Astrocyte of the hippocampus (primary cell): ENCODE measurements around the gene MELTF.
A peak's percentile ranks its signal among the peaks of the same experiment; 100 is the strongest.

Source experiments
- DNase-seq: peaks from one replicate; pipeline ENCODE4 v3.0.0; 2011; ENCODE audit warnings: low read depth, low spot score

The MELTF gene

GRCh38 chr3:196968233-196969133 lies 61.1 kb downstream of the MELTF start, which contains the start of gene PIGZ:
PIGZ (minus strand) TSS chr3:196968833; CDS start chr3:196952031, 16,802 bp downstream.
- peak; percentile 62 for DNase-seq

GRCh38 chr3:196967412-196968232 lies 62.0 kb downstream of the MELTF start:
- DNase-seq: no peak

- DNase-seq: peak; percentile 45
Observed at GRCh38 chr3:196966526-196967401, 62.9 kb downstream of the MELTF start.

- no peak for DNase-seq
Observed at GRCh38 chr3:196965804-196966173, 63.8 kb downstream of the MELTF start.

GRCh38 chr3:196965112-196965803 lies 64.4 kb downstream of the MELTF start:
- no peak for DNase-seq

GRCh38 chr3:196963631-196963953 lies 66.0 kb downstream of the MELTF start:
- no peak for DNase-seq

GRCh38 chr3:196962930-196963630 lies 66.5 kb downstream of the MELTF start:
- no peak for DNase-seq

- no peak for DNase-seq
Observed at GRCh38 chr3:196962108-196962929, 67.3 kb downstream of the MELTF start.

GRCh38 chr3:196954832-196955231 lies 74.8 kb downstream of the MELTF start:
- no peak for DNase-seq
